HepG2 (cell line): Measurements from ENCODE around the gene ARVCF. TPM values are rescaled to one million over a fixed set of nuclear protein-coding genes. Genes with fewer than 3 reads are reported as not detected.

Experiments used
- ATAC-seq: fragments of 200-7000 bp; cut with Tn5 transposase; 3 replicates; pipeline ENCODE4 v1.9.1; 2020; ENCODE audit warnings: mild to moderate bottlenecking, moderate library complexity
- BruUV-seq: library from RNA; stranded (reverse); fragments of 400-500 nt; replicated peaks from 2 replicates; lab custom pipeline; 2021; lab: Mats Ljungman, UMichigan
- CTCF ChIA-PET: fragments of 300-600 bp; formaldehyde crosslinking; extraction: SDS; loops from one replicate; lab custom pipeline; 2021; ENCODE audit warnings: low total read pairs, inconsistent platforms, low intra/inter-chr PET ratio; lab: Yijun Ruan, JAX
- POLR2A ChIA-PET: fragments of 350-600 bp; sonication (Branson Sonifier 250); formaldehyde crosslinking; loops from one replicate; lab custom pipeline; 2020; ENCODE audit warnings: antibody characterized with exemption, inconsistent platforms; lab: Yijun Ruan, JAX
- DNase-seq: peaks from one replicate; pipeline ENCODE4 v3.0.0-alpha.2; 2015; ENCODE audit warnings: low spot score
- FAIRE-seq: peaks from 3 replicates; lab custom pipeline; 2011; peaks lifted over from hg19 to GRCh38; lab: Jason Lieb, UNC
- H2AFZ ChIP-seq: one replicate; pipeline ENCODE4 v1.6.1; 2011; ENCODE audit warnings: low read length, inconsistent platforms
- H3K27ac ChIP-seq: fragments of 300-600 bp; 3 replicates; pipeline ENCODE4 v1.8.0; 2011; ENCODE audit warnings: mixed run types, mild to moderate bottlenecking, mixed read lengths, low read length, inconsistent platforms; ENCODE audit not compliant: insufficient read depth; ENCODE audit errors: extremely low read length
- H3K27me3 ChIP-seq, 2 experiments: fragments of 200-600 bp in 1 of 2; 2 replicates in 1 of 2; 3 replicates in 1 of 2; pipeline versions ENCODE4 v1.6.0 to v1.8.0; 2011; ENCODE audit warnings: low read length in 2 of 2, mild to moderate bottlenecking in 2 of 2, moderate library complexity in 2 of 2, inconsistent platforms in 1 of 2; ENCODE audit not compliant: insufficient read depth in 2 of 2, control insufficient read depth in 1 of 2
- H3K36me3 ChIP-seq, 2 experiments: fragments of 200-600 bp in 1 of 2; replicated peaks in 1 of 2; 2 replicates in 1 of 2; 3 replicates in 1 of 2; pipeline versions ENCODE4 v1.5.1 to v1.8.0; 2011; ENCODE audit warnings: low read length in 2 of 2, inconsistent platforms in 1 of 2; ENCODE audit not compliant: insufficient read depth in 2 of 2, control insufficient read depth in 1 of 2
- H3K4me1 ChIP-seq: 2 replicates; pipeline ENCODE4 v1.5.1; 2012; ENCODE audit warnings: low read length, inconsistent platforms; ENCODE audit not compliant: insufficient read depth
- H3K4me2 ChIP-seq: 2 replicates; pipeline ENCODE4 v1.6.0; 2011; ENCODE audit warnings: low read depth, low read length, inconsistent platforms
- H3K4me3 ChIP-seq, 3 experiments: fragments of 200-600 bp in 1 of 3; sonication (generic), shearing (Covaris generic) in 1 of 3; replicated peaks in 1 of 3; 2 replicates each; pipeline ENCODE4 v1.5.1; 2011 to 2016; ENCODE audit warnings: low read length in 3 of 3, inconsistent platforms in 2 of 3, low read depth in 2 of 3, mild to moderate bottlenecking in 2 of 3, control low read depth in 1 of 3, mixed read lengths in 1 of 3; ENCODE audit not compliant: insufficient read depth in 1 of 3
- H3K79me2 ChIP-seq: one replicate; pipeline ENCODE4 v1.6.1; 2011; ENCODE audit warnings: low read length, inconsistent platforms; ENCODE audit not compliant: insufficient read depth
- H3K9ac ChIP-seq: 2 replicates; pipeline ENCODE4 v1.6.0; 2011; ENCODE audit warnings: mild to moderate bottlenecking, low read depth, low read length, inconsistent platforms; ENCODE audit not compliant: insufficient read depth
- H3K9me3 ChIP-seq: 2 replicates; pipeline ENCODE4 v1.5.1; 2012; ENCODE audit warnings: mild to moderate bottlenecking, low read length
- H4K20me1 ChIP-seq: 2 replicates; pipeline ENCODE4 v1.6.0; 2011; ENCODE audit warnings: inconsistent platforms, mild to moderate bottlenecking, low read length, moderate library complexity; ENCODE audit not compliant: insufficient read depth
- BHLHE40 ChIP-seq: IDR thresholded peaks from 2 replicates; pipeline ENCODE4 v1.6.1; 2011; ENCODE audit warnings: low read length, improper control_type of control experiment
- CREB1 ChIP-seq, 2 experiments: fragments of 450-650 bp in 1 of 2; IDR thresholded peaks; 2 replicates each; pipeline ENCODE4 v1.6.1; 2016 to 2017; ENCODE audit warnings: control low read depth in 1 of 2, mild to moderate bottlenecking in 1 of 2, missing compliant biosample characterization in 1 of 2, missing genetic modification characterization in 1 of 2
- DRAP1 ChIP-seq: IDR thresholded peaks from 2 replicates; pipeline ENCODE4 v1.6.1; 2016; ENCODE audit warnings: missing genetic modification reagents, missing compliant biosample characterization
- GPN1 ChIP-seq: sonication (generic); formaldehyde crosslinking; IDR thresholded peaks from 2 replicates; pipeline ENCODE4 v1.5.1; 2020; ENCODE audit warnings: missing genetic modification reagents, borderline replicate concordance
- KDM2A ChIP-seq: sonication (generic); formaldehyde crosslinking; IDR thresholded peaks from 2 replicates; pipeline ENCODE4 v1.4.0; 2020; ENCODE audit warnings: low read depth, missing genetic modification reagents, borderline replicate concordance
- NCOA2 ChIP-seq: sonication (generic); formaldehyde crosslinking; IDR thresholded peaks from 2 replicates; pipeline ENCODE4 v1.8.0; 2022; ENCODE audit warnings: inconsistent platforms
- PAWR ChIP-seq: sonication (generic); formaldehyde crosslinking; IDR thresholded peaks from 2 replicates; pipeline ENCODE4 v1.4.0; 2020; ENCODE audit warnings: missing genetic modification reagents, mild to moderate bottlenecking, borderline replicate concordance
- PTBP1 ChIP-seq: fragments of 200-400 bp; formaldehyde crosslinking; IDR thresholded peaks from 2 replicates; pipeline ENCODE4 v1.6.1; 2018; ENCODE audit warnings: low read length, low read depth; ENCODE audit not compliant: poor library complexity, severe bottlenecking
- THAP7 ChIP-seq: sonication (generic); formaldehyde crosslinking; IDR thresholded peaks from 2 replicates; pipeline ENCODE4 v1.8.1; 2023; ENCODE audit warnings: mild to moderate bottlenecking, missing genetic modification reagents
- WGBS: methylation state at CpG from one replicate; pipeline ENCODE4 v1.1.6; 2017; ENCODE audit warnings: low lambda C conversion rate; 5-methylcytosine and 5-hydroxymethylcytosine counted together
- in situ Hi-C: cut with HindIII; loops from 2 replicates; pipeline ENCODE4 v1.10.0; 2017; ENCODE audit warnings: low pct_unique_long_range_greater_than_20kb; ENCODE audit not compliant: extremely low pct_ligation_motif_present
- intact Hi-C: fragments of 100-400 bp; cut with micrococcal nuclease; formaldehyde crosslinking; loops from one replicate; pipeline ENCODE4 v1.10.0; 2022; ENCODE audit not compliant: unreplicated experiment
- polyA plus RNA-seq, 8 experiments: library from polyadenylated mRNA; depleted of rRNA in 3 of 8; stranded (reverse) in 7 of 8; unstranded in 1 of 8; fragments of >200 nt; fragmentation: Illumina TruSeq in 4 of 8; extraction: Trizol in 4 of 8; gene quantifications; 2 replicates each; pipeline versions ENCODE4 v1.2.1 to v1.2.3, GENCODE V29; 2011 to 2016; ENCODE audit warnings: low read depth in 4 of 8, missing spikeins in 1 of 8, mixed read lengths in 1 of 8; ENCODE audit not compliant: insufficient read depth in 1 of 8
- total RNA-seq, 5 experiments: library from RNA; depleted of rRNA; stranded (reverse); fragments of >200 nt; fragmentation: Illumina TruSeq; extraction: Trizol; gene quantifications; 2 replicates each; pipeline ENCODE4 v1.2.3, GENCODE V29; 2016; ENCODE audit warnings: low read depth in 1 of 5
- TF ChIP-seq, protein P1 (sequence below): IDR thresholded peaks from 2 replicates; pipeline ENCODE4 v1.6.1; 2016; ENCODE audit warnings: low read depth
- TF ChIP-seq, protein P2 (sequence below), 2 experiments: sonication (generic) in 1 of 2; formaldehyde crosslinking in 1 of 2; IDR thresholded peaks; 2 replicates each; pipeline versions ENCODE4 v1.4.0 to v1.6.1; 2018 to 2020; ENCODE audit warnings: missing genetic modification reagents in 2 of 2, borderline replicate concordance in 1 of 2, low read depth in 1 of 2, mild to moderate bottlenecking in 1 of 2, missing biosample characterization in 1 of 2

Gene ARVCF
- total and polyA plus RNA-seq, 2 of the 13 experiments (the other 11 are each of a cell fraction or from before 2014, with no cell fraction given): 16.4 to 17.7 TPM

- no peak overlapping the region for H3K4me2 ChIP-seq
- no TSS peak for BruUV-seq
- H4K20me1 ChIP-seq: no peaks in the 10 kb centered on the region
- no peak overlapping the region for H3K4me3 ChIP-seq
- no peaks in the 10 kb centered on the region for H3K27me3 ChIP-seq
- no peak overlapping the region for H3K9ac ChIP-seq
- CTCF ChIA-PET: no interaction called here
- H3K79me2 ChIP-seq: no peaks in the 10 kb centered on the region
- H3K4me1 ChIP-seq: no peaks in the 10 kb centered on the region
- WGBS: 94% methylated on average over 10 of the region's 13 CpGs
- POLR2A ChIA-PET: no interaction called here
- no peak overlapping the region for H3K27ac ChIP-seq
- DNase-seq (no peak), ATAC-seq (no peak), FAIRE-seq (no peak)
- H3K9me3 ChIP-seq: no peaks in the 10 kb centered on the region
- TF ChIP-seq, protein P1, sequence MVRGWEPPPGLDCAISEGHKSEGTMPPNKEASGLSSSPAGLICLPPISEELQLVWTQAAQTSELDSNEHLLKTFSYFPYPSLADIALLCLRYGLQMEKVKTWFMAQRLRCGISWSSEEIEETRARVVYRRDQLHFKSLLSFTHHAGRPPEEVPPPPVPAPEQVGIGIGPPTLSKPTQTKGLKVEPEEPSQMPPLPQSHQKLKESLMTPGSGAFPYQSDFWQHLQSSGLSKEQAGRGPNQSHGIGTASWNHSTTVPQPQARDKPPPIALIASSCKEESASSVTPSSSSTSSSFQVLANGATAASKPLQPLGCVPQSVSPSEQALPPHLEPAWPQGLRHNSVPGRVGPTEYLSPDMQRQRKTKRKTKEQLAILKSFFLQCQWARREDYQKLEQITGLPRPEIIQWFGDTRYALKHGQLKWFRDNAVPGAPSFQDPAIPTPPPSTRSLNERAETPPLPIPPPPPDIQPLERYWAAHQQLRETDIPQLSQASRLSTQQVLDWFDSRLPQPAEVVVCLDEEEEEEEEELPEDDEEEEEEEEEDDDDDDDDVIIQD: no peak
- no peak for TF ChIP-seq CREB1 (IDR thresholded peaks at IDR 0.05)
- no peak for TF ChIP-seq CREB1 (CRISPR knock-in tag; IDR thresholded peaks at IDR 0.05)
- no peak for TF ChIP-seq BHLHE40
- TF ChIP-seq PAWR (CRISPR knock-in tag): no peak
- no peak for TF ChIP-seq KDM2A (CRISPR knock-in tag)
- TF ChIP-seq PTBP1: no peak
- no peak for TF ChIP-seq DRAP1 (CRISPR knock-in tag)
- no peak for TF ChIP-seq NCOA2 (CRISPR knock-in tag)
- TF ChIP-seq, protein P2, sequence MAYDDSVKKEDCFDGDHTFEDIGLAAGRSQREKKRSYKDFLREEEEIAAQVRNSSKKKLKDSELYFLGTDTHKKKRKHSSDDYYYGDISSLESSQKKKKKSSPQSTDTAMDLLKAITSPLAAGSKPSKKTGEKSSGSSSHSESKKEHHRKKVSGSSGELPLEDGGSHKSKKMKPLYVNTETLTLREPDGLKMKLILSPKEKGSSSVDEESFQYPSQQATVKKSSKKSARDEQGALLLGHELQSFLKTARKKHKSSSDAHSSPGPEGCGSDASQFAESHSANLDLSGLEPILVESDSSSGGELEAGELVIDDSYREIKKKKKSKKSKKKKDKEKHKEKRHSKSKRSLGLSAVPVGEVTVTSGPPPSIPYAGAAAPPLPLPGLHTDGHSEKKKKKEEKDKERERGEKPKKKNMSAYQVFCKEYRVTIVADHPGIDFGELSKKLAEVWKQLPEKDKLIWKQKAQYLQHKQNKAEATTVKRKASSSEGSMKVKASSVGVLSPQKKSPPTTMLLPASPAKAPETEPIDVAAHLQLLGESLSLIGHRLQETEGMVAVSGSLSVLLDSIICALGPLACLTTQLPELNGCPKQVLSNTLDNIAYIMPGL (CRISPR knock-in tag; IDR thresholded peaks at IDR 0.05; ENCODE audit: borderline replicate concordance in 1 of 2, low read depth in 1 of 2): no peak
- TF ChIP-seq GPN1: no peak
- no peak for TF ChIP-seq THAP7
- peaks cover 1 to 24% of the 10 kb centered on the region in 2 experiments; a peak in 2 of 5 replicates for H3K36me3 ChIP-seq
- intact Hi-C loops: no loop called here
- no peak overlapping the region for H2AFZ ChIP-seq
- in situ Hi-C loops: no loop called here
Observed at GRCh38 chr22:20057596-20058268, 41.1 kb upstream of the ARVCF start.
